Loucy (cell line): ENCODE data around the gene SEMA6A.

Experiments used
- H2AFZ ChIP-seq: fragments of 200-600 bp; sonication (generic); 2 replicates; pipeline ENCODE4 v1.6.0; 2016; ENCODE audit warnings: antibody characterized with exemption, mild to moderate bottlenecking, low read length, moderate library complexity
- H3F3A ChIP-seq: fragments of 200-600 bp; 2 replicates; pipeline ENCODE4 v1.6.0; 2016; ENCODE audit warnings: antibody characterized with exemption, low read depth, mild to moderate bottlenecking
- H3K27me3 ChIP-seq: fragments of 200-600 bp; sonication (generic); 2 replicates; pipeline ENCODE4 v1.6.1; 2014; ENCODE audit warnings: low read length, mild to moderate bottlenecking; ENCODE audit not compliant: insufficient read depth, poor library complexity, severe bottlenecking
- H3K36me3 ChIP-seq: fragments of 200-600 bp; sonication (generic); 2 replicates; pipeline ENCODE4 v1.6.1; 2016; ENCODE audit warnings: low read length; ENCODE audit not compliant: insufficient read depth
- H3K4me1 ChIP-seq: fragments of 200-600 bp; sonication (generic); 2 replicates; pipeline ENCODE4 v1.5.1; 2014; ENCODE audit warnings: low read length, mild to moderate bottlenecking; ENCODE audit not compliant: insufficient read depth, poor library complexity, severe bottlenecking
- H3K4me2 ChIP-seq: fragments of 200-600 bp; sonication (generic); 2 replicates; pipeline ENCODE4 v1.6.0; 2014; ENCODE audit warnings: antibody characterized with exemption, low read length, low read depth, mild to moderate bottlenecking; ENCODE audit not compliant: poor library complexity, severe bottlenecking
- H3K4me3 ChIP-seq: fragments of 200-600 bp; sonication (generic); 2 replicates; pipeline ENCODE4 v1.5.1; 2014; ENCODE audit warnings: low read length, mild to moderate bottlenecking, mixed read lengths; ENCODE audit not compliant: poor library complexity, severe bottlenecking
- H3K79me2 ChIP-seq: fragments of 200-600 bp; sonication (generic); 2 replicates; pipeline ENCODE4 v1.6.1; 2014; ENCODE audit warnings: low read length; ENCODE audit not compliant: insufficient read depth
- H3K9ac ChIP-seq: fragments of 200-600 bp; sonication (generic); 2 replicates; pipeline ENCODE4 v1.6.0; 2014; ENCODE audit warnings: mild to moderate bottlenecking, low read depth, low read length, moderate library complexity; ENCODE audit not compliant: poor library complexity, severe bottlenecking
- H3K9me2 ChIP-seq: fragments of 200-600 bp; sonication (generic); replicated peaks from 2 replicates; pipeline ENCODE4 v1.6.1; 2016; ENCODE audit warnings: low read depth, low read length, mixed read lengths
- H3K9me3 ChIP-seq: fragments of 200-600 bp; sonication (generic); 2 replicates; pipeline ENCODE4 v1.6.1; 2014; ENCODE audit warnings: mild to moderate bottlenecking, antibody characterized with exemption, low read length, low read depth; ENCODE audit not compliant: insufficient read depth
- H4K20me1 ChIP-seq: fragments of 200-600 bp; sonication (generic); 2 replicates; pipeline ENCODE4 v1.6.0; 2014; ENCODE audit warnings: antibody characterized with exemption, low read length, mild to moderate bottlenecking; ENCODE audit not compliant: insufficient read depth, poor library complexity, severe bottlenecking
- EZH2phosphoT487 ChIP-seq: fragments of 200-600 bp; IDR thresholded peaks from 2 replicates; pipeline ENCODE4 v1.6.1; 2018; ENCODE audit warnings: antibody characterized with exemption, mild to moderate bottlenecking, moderate library complexity, borderline replicate concordance
- TF ChIP-seq, protein P1 (sequence below): fragments of 200-600 bp; sonication (generic); conservative IDR thresholded peaks from 2 replicates; pipeline ENCODE4 v1.5.1; 2014; ENCODE audit warnings: mild to moderate bottlenecking, antibody characterized with exemption, low read length

SEMA6A gene

DNA sequence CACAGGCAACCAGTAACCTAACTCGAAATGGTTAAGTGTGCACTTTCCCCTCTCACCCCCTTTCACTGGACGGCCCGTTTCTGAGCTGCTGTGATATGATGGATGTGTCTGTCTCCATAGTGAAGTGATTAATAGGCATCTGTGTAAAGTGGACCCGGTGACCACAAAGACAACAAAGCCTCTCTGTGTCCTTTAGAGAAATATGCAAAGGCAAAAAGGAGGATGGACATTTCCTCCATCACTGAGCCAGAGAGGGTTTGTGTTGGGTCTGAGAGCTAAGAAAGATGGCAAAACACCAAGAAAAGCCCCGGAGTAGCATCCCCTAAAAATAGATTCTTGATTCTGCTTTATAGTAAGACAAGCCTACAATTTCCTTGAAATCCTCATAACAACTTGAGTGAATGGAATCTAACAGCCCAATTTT, 120.6 kb downstream of the SEMA6A start:
- no peak overlapping the region for H2AFZ ChIP-seq
- no peak overlapping the region for H3K9ac ChIP-seq
- TF ChIP-seq, protein P1, sequence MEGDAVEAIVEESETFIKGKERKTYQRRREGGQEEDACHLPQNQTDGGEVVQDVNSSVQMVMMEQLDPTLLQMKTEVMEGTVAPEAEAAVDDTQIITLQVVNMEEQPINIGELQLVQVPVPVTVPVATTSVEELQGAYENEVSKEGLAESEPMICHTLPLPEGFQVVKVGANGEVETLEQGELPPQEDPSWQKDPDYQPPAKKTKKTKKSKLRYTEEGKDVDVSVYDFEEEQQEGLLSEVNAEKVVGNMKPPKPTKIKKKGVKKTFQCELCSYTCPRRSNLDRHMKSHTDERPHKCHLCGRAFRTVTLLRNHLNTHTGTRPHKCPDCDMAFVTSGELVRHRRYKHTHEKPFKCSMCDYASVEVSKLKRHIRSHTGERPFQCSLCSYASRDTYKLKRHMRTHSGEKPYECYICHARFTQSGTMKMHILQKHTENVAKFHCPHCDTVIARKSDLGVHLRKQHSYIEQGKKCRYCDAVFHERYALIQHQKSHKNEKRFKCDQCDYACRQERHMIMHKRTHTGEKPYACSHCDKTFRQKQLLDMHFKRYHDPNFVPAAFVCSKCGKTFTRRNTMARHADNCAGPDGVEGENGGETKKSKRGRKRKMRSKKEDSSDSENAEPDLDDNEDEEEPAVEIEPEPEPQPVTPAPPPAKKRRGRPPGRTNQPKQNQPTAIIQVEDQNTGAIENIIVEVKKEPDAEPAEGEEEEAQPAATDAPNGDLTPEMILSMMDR: no peak
- no peak for TF ChIP-seq EZH2phosphoT487
- peak overlapping the region; percentile 53 for H3K4me2 ChIP-seq
- H3K9me2 ChIP-seq: no peaks in the 10 kb centered on the region
- H4K20me1 ChIP-seq: no peaks in the 10 kb centered on the region
- H3K79me2 ChIP-seq: no peaks in the 10 kb centered on the region
- H3K9me3 ChIP-seq: no peaks in the 10 kb centered on the region
- peaks cover 18% of the 10 kb centered on the region for H3K4me1 ChIP-seq
- no peaks in the 10 kb centered on the region for H3K36me3 ChIP-seq
- H3F3A ChIP-seq: no peaks in the 10 kb centered on the region
- H3K4me3 ChIP-seq: peak overlapping the region; percentile 33
- no peaks in the 10 kb centered on the region for H3K27me3 ChIP-seq

DNA sequence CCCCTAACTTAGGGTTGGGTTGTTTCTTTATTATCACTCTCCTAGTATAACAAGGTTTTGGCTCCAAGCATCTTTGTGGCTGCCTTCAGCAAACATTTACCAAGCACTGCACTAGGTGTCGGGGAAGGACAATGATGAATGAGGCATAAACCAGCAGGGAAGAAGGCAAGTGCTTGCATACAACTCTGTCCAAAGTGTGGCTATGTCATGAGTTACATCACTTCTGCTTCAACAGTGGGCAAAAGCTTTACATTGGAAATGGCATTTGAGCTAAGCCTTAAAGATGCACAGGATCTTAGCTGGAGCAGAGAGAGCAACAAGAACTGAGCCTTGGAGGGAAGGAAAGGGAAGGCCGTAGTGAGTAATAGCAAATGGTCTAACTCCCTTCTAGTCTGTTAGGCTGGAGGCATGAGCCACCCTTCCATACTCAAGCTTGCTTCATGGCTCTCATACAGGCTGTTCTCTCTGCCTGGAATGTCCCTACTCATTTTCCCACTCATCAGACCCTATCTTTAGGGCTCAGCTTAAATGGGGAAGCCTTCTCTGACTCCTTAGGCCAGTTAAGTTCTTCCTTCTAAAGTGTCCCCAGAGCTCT, 121.8 kb downstream of the SEMA6A start:
- Histone ChIP-seq H3K9me2 (no peaks in the 10 kb centered on the region), H4K20me1 (no peaks in the 10 kb centered on the region), H3K4me2 (no peak overlapping the region), H3K4me3 (no peak overlapping the region), H3K9me3 (no peaks in the 10 kb centered on the region), H2AFZ (no peak overlapping the region), H3K36me3 (no peaks in the 10 kb centered on the region), H3K79me2 (no peaks in the 10 kb centered on the region), H3K9ac (no peak overlapping the region), H3K27me3 (no peaks in the 10 kb centered on the region), H3K4me1 (peaks cover 18% of the 10 kb centered on the region), H3F3A (no peaks in the 10 kb centered on the region)
- TF ChIP-seq, protein P1: no peak
- no peak for TF ChIP-seq EZH2phosphoT487

DNA sequence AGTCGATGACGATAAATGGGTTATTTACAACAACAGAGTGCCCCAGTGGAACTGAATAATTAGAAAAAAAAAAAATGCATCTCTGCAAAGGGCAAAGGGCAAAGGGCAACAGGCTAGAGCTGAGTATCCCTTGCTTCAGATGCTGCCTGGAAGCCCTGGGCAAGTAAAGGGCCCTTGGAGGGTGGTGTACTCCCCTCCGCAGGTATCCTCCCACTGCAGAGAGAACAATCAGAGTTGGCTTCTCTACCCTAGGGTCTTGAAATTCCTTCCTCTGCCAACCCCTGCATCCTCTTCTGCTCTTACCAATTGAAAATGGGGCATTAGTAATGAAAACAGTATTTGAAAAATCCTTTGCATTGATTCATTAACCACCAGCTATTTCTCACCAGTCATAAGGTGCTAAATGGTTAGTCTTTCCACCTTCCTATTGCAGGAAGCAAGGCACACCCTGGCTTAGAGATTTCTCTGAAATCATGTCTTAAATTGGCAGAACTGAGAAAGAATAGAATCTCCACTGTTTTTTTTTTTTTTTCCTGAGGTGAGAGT, 122.6 kb downstream of the SEMA6A start:
- Histone ChIP-seq H3K36me3 (no peaks in the 10 kb centered on the region), H3K9ac (no peak overlapping the region)

DNA sequence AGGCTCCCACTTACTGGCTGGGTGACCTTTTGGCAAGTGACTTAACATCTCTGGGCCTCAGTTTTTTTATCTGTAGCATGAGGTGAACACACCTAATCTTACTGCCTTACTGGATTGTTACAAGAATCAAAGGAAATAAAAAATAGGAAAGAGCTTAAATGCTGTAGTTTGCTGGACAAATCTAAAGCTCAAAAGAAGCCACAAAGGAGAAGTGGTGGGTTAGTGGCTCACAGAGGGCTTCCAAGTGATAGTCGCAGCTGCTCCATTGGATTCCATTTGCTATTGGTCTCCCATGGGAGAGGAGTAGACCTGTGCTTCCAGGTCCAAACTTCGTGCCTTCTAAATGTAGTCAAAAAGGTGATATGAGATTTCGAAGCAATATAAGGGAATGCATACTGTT, 123.6 kb downstream of the SEMA6A start:
- no peaks in the 10 kb centered on the region for H3K79me2 ChIP-seq
- peaks cover 18% of the 10 kb centered on the region for H3K4me1 ChIP-seq
- TF ChIP-seq, protein P1: no peak
- TF ChIP-seq EZH2phosphoT487: no peak
- H3K9ac ChIP-seq: no peak overlapping the region
- no peaks in the 10 kb centered on the region for H3F3A ChIP-seq
- H3K4me3 ChIP-seq: no peak overlapping the region
- H3K27me3 ChIP-seq: no peaks in the 10 kb centered on the region
- H3K9me2 ChIP-seq: no peaks in the 10 kb centered on the region
- no peaks in the 10 kb centered on the region for H3K36me3 ChIP-seq
- H4K20me1 ChIP-seq: no peaks in the 10 kb centered on the region
- H2AFZ ChIP-seq: no peak overlapping the region
- no peaks in the 10 kb centered on the region for H3K9me3 ChIP-seq
- H3K4me2 ChIP-seq: no peak overlapping the region

More for the DNA sequence above, 122.6 kb downstream of the SEMA6A start:
- Histone ChIP-seq H3K4me1 (peaks cover 18% of the 10 kb centered on the region), H3K9me2 (no peaks in the 10 kb centered on the region), H3K79me2 (no peaks in the 10 kb centered on the region), H4K20me1 (no peaks in the 10 kb centered on the region), H3F3A (no peaks in the 10 kb centered on the region), H3K9me3 (no peaks in the 10 kb centered on the region), H3K4me2 (no peak overlapping the region), H3K27me3 (no peaks in the 10 kb centered on the region), H3K4me3 (no peak overlapping the region), H2AFZ (no peak overlapping the region)
- TF ChIP-seq EZH2phosphoT487: no peak
